ENCODE data around the gene ITGB3.

The ITGB3 gene

GRCh38 chr17:47225911-47226688, 27.5 kb upstream of the ITGB3 start:
- no peak for DNase-seq
- Histone ChIP-seq H3K79me2 (ENCODE audit: control insufficient read depth, insufficient read depth, low read length, poor library complexity) (no peaks in the 10 kb centered on the region), H2BK120ac (ENCODE audit: insufficient read depth, low read length, poor library complexity) (no peak overlapping the region), H3K9me3 (ENCODE audit: insufficient read depth, low read depth, low read length) (peaks cover 8% of the 10 kb centered on the region), H3K79me1 (ENCODE audit: low read length) (no peaks in the 10 kb centered on the region), H3K18ac (ENCODE audit: low read length) (no peak overlapping the region), H3K23ac (ENCODE audit: low read length) (no peak overlapping the region), H2AK5ac (ENCODE audit: low read length) (no peak overlapping the region), H4K12ac (ENCODE audit: low read depth, low read length) (no peak overlapping the region), H2AFZ (ENCODE audit: insufficient read depth, low read length, poor library complexity) (no peak overlapping the region), H3K4me3 (ENCODE audit: low read depth, low read length) (no peak overlapping the region), H3K4me1 (ENCODE audit: control insufficient read depth in 1 of 2, insufficient read depth in 2 of 2, low read length in 2 of 2) (peaks cover 4 to 5% of the 10 kb centered on the region in 2 experiments), H3K4me2 (ENCODE audit: low read length) (no peak overlapping the region), H2BK12ac (ENCODE audit: low read length) (no peak overlapping the region), H3K9ac (ENCODE audit: low read length) (no peak overlapping the region), H4K91ac (ENCODE audit: low read depth, low read length) (no peak overlapping the region), H3K27me3 (ENCODE audit: insufficient read depth, low read length) (no peaks in the 10 kb centered on the region), H4K8ac (ENCODE audit: low read depth, low read length) (no peak overlapping the region), H3K27ac (ENCODE audit: low read depth, low read length) (no peak overlapping the region), H3K36me3 (ENCODE audit: control insufficient read depth in 1 of 2, insufficient read depth in 2 of 2, low read length in 2 of 2) (no peaks in the 10 kb centered on the region), H2BK5ac (ENCODE audit: low read depth, low read length, poor library complexity) (no peak overlapping the region), H3K4ac (ENCODE audit: low read depth, low read length) (no peak overlapping the region), H3K14ac (ENCODE audit: low read length) (no peak overlapping the region)
- no CpG with 5 or more reads among the region's 2 CpGs for WGBS (ENCODE audit: extremely low coverage, insufficient coverage, insufficient read length)

GRCh38 chr17:47227862-47228261, 25.8 kb upstream of the ITGB3 start:
- no peak overlapping the region for H3K27ac ChIP-seq (ENCODE audit: low read depth, low read length)
- no peaks in the 10 kb centered on the region for H3K27me3 ChIP-seq (ENCODE audit: insufficient read depth, low read length)
- no peak overlapping the region for H2BK12ac ChIP-seq (ENCODE audit: low read length)
- no peak overlapping the region for H4K12ac ChIP-seq (ENCODE audit: low read depth, low read length)
- DNase-seq, result no peak
- H3K23ac ChIP-seq (ENCODE audit: low read length), result no peak overlapping the region
- no peak overlapping the region for H2BK120ac ChIP-seq (ENCODE audit: insufficient read depth, low read length, poor library complexity)
- H3K14ac ChIP-seq (ENCODE audit: low read length), result no peak overlapping the region
- H3K18ac ChIP-seq (ENCODE audit: low read length), result no peak overlapping the region
- no peak overlapping the region for H4K8ac ChIP-seq (ENCODE audit: low read depth, low read length)
- H3K79me2 ChIP-seq (ENCODE audit: control insufficient read depth, insufficient read depth, low read length, poor library complexity), result no peaks in the 10 kb centered on the region
- H3K79me1 ChIP-seq (ENCODE audit: low read length), result no peaks in the 10 kb centered on the region
- no peak overlapping the region for H2BK5ac ChIP-seq (ENCODE audit: low read depth, low read length, poor library complexity)
- no CpG with 5 or more reads among the region's 2 CpGs for WGBS (ENCODE audit: extremely low coverage, insufficient coverage, insufficient read length)
- H3K36me3 ChIP-seq (ENCODE audit: control insufficient read depth in 1 of 2, insufficient read depth in 2 of 2, low read length in 2 of 2), result no peaks in the 10 kb centered on the region
- no peak overlapping the region for H3K4me2 ChIP-seq (ENCODE audit: low read length)
- no peak overlapping the region for H2AK5ac ChIP-seq (ENCODE audit: low read length)
- H2AFZ ChIP-seq (ENCODE audit: insufficient read depth, low read length, poor library complexity), result no peak overlapping the region
- peaks cover 5% of the 10 kb centered on the region for H3K9me3 ChIP-seq (ENCODE audit: insufficient read depth, low read depth, low read length)
- peaks cover 4 to 5% of the 10 kb centered on the region in 2 experiments for H3K4me1 ChIP-seq (ENCODE audit: control insufficient read depth in 1 of 2, insufficient read depth in 2 of 2, low read length in 2 of 2)
- H4K91ac ChIP-seq (ENCODE audit: low read depth, low read length), result no peak overlapping the region
- H3K9ac ChIP-seq (ENCODE audit: low read length), result no peak overlapping the region
- H3K4me3 ChIP-seq (ENCODE audit: low read depth, low read length), result no peak overlapping the region
- H3K4ac ChIP-seq (ENCODE audit: low read depth, low read length), result no peak overlapping the region

GRCh38 chr17:47229535-47230443, 23.8 kb upstream of the ITGB3 start:
- no peak overlapping the region for H2AFZ ChIP-seq (ENCODE audit: insufficient read depth, low read length, poor library complexity)
- no peak overlapping the region for H3K23ac ChIP-seq (ENCODE audit: low read length)
- no peak overlapping the region for H2BK12ac ChIP-seq (ENCODE audit: low read length)
- no peak overlapping the region for H4K91ac ChIP-seq (ENCODE audit: low read depth, low read length)
- no peak overlapping the region for H3K4ac ChIP-seq (ENCODE audit: low read depth, low read length)
- no peak overlapping the region for H3K9ac ChIP-seq (ENCODE audit: low read length)
- peak overlapping the region; percentile 46 for H3K4me2 ChIP-seq (ENCODE audit: low read length)
- H3K79me2 ChIP-seq (ENCODE audit: control insufficient read depth, insufficient read depth, low read length, poor library complexity), result no peaks in the 10 kb centered on the region
- no peak overlapping the region for H4K12ac ChIP-seq (ENCODE audit: low read depth, low read length)
- H3K27me3 ChIP-seq (ENCODE audit: insufficient read depth, low read length), result no peaks in the 10 kb centered on the region
- H3K4me1 ChIP-seq (ENCODE audit: control insufficient read depth in 1 of 2, insufficient read depth in 2 of 2, low read length in 2 of 2), result peaks cover 4 to 5% of the 10 kb centered on the region in 2 experiments
- no CpG with 5 or more reads among the region's 22 CpGs for WGBS (ENCODE audit: extremely low coverage, insufficient coverage, insufficient read length)
- H2AK5ac ChIP-seq (ENCODE audit: low read length), result no peak overlapping the region
- no peak overlapping the region for H4K8ac ChIP-seq (ENCODE audit: low read depth, low read length)
- no peak overlapping the region for H3K27ac ChIP-seq (ENCODE audit: low read depth, low read length)
- peak; percentile 93 to 97 for DNase-seq
- H3K79me1 ChIP-seq (ENCODE audit: low read length), result no peaks in the 10 kb centered on the region
- H2BK5ac ChIP-seq (ENCODE audit: low read depth, low read length, poor library complexity), result no peak overlapping the region
- H3K18ac ChIP-seq (ENCODE audit: low read length), result no peak overlapping the region
- no peak overlapping the region for H3K4me3 ChIP-seq (ENCODE audit: low read depth, low read length)
- no peak overlapping the region for H3K14ac ChIP-seq (ENCODE audit: low read length)
- no peaks in the 10 kb centered on the region for H3K36me3 ChIP-seq (ENCODE audit: control insufficient read depth in 1 of 2, insufficient read depth in 2 of 2, low read length in 2 of 2)
- no peak overlapping the region for H2BK120ac ChIP-seq (ENCODE audit: insufficient read depth, low read length, poor library complexity)
- no peaks in the 10 kb centered on the region for H3K9me3 ChIP-seq (ENCODE audit: insufficient read depth, low read depth, low read length)

GRCh38 chr17:47230864-47231263, 22.8 kb upstream of the ITGB3 start:
- H2AK5ac ChIP-seq (ENCODE audit: low read length), result no peak overlapping the region
- no peaks in the 10 kb centered on the region for H3K9me3 ChIP-seq (ENCODE audit: insufficient read depth, low read depth, low read length)
- no CpG with 5 or more reads among the region's 10 CpGs for WGBS (ENCODE audit: extremely low coverage, insufficient coverage, insufficient read length)
- no peak overlapping the region for H3K4me3 ChIP-seq (ENCODE audit: low read depth, low read length)
- no peak for DNase-seq
- H3K4ac ChIP-seq (ENCODE audit: low read depth, low read length), result no peak overlapping the region
- no peak overlapping the region for H3K27ac ChIP-seq (ENCODE audit: low read depth, low read length)
- H2BK5ac ChIP-seq (ENCODE audit: low read depth, low read length, poor library complexity), result peak overlapping the region; percentile 14
- H3K79me2 ChIP-seq (ENCODE audit: control insufficient read depth, insufficient read depth, low read length, poor library complexity), result no peaks in the 10 kb centered on the region
- H3K18ac ChIP-seq (ENCODE audit: low read length), result no peak overlapping the region
- no peak overlapping the region for H3K23ac ChIP-seq (ENCODE audit: low read length)
- H2BK12ac ChIP-seq (ENCODE audit: low read length), result peak overlapping the region; percentile 25
- H3K27me3 ChIP-seq (ENCODE audit: insufficient read depth, low read length), result no peaks in the 10 kb centered on the region
- H3K79me1 ChIP-seq (ENCODE audit: low read length), result no peaks in the 10 kb centered on the region
- no peaks in the 10 kb centered on the region for H3K36me3 ChIP-seq (ENCODE audit: control insufficient read depth in 1 of 2, insufficient read depth in 2 of 2, low read length in 2 of 2)
- H3K4me1 ChIP-seq (ENCODE audit: control insufficient read depth in 1 of 2, insufficient read depth in 2 of 2, low read length in 2 of 2), result peaks cover 4 to 5% of the 10 kb centered on the region in 2 experiments
- no peak overlapping the region for H4K8ac ChIP-seq (ENCODE audit: low read depth, low read length)
- no peak overlapping the region for H2BK120ac ChIP-seq (ENCODE audit: insufficient read depth, low read length, poor library complexity)
- no peak overlapping the region for H3K14ac ChIP-seq (ENCODE audit: low read length)
- H2AFZ ChIP-seq (ENCODE audit: insufficient read depth, low read length, poor library complexity), result no peak overlapping the region
- no peak overlapping the region for H3K4me2 ChIP-seq (ENCODE audit: low read length)
- H4K91ac ChIP-seq (ENCODE audit: low read depth, low read length), result peak overlapping the region; percentile 12
- no peak overlapping the region for H3K9ac ChIP-seq (ENCODE audit: low read length)
- no peak overlapping the region for H4K12ac ChIP-seq (ENCODE audit: low read depth, low read length)
